Vagina (tissue), 2 donors: Measurements from ENCODE around the gene PPP2R3A.

Source experiments
- POLR2AphosphoS5 ChIP-seq, 2 donors: sonication (generic); formaldehyde crosslinking; IDR thresholded peaks; one replicate each; pipeline ENCODE4 v1.9.0; 2017; ENCODE audit warnings: antibody characterized with exemption in 2 of 2, mild to moderate bottlenecking in 2 of 2, low read depth in 1 of 2; ENCODE audit not compliant: insufficient read depth in 1 of 2
- TF ChIP-seq, protein P1 (sequence below), 3 experiments: fragments of 450-650 bp in 2 of 3; fragments of 200-600 bp in 1 of 3; sonication (generic) in 1 of 3; IDR thresholded peaks; one replicate each; pipeline ENCODE4 v1.5.1; 2017 to 2019; ENCODE audit warnings: antibody characterized with exemption in 3 of 3, mild to moderate bottlenecking in 2 of 3, moderate library complexity in 2 of 3

DNA sequence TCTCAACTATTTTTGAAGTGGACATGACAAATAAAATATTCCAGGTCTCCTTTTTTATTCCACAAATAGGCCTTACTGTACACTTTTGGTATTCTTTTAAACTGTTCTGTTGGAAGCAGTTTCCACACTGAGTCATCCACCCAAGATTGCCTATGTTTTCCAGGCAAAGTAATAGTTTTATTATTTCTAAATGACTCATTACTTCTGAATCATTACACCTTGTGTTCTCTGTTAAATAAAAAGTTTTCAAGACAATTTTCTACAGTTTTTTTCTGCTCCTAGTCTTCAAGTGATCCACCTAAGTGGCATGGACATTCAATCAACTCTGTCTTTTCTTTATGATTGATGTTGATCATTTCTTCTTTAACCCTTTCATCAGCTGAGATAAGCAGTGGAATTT lies 26.5 kb downstream of the PPP2R3A start:
- TF ChIP-seq, protein P1, sequence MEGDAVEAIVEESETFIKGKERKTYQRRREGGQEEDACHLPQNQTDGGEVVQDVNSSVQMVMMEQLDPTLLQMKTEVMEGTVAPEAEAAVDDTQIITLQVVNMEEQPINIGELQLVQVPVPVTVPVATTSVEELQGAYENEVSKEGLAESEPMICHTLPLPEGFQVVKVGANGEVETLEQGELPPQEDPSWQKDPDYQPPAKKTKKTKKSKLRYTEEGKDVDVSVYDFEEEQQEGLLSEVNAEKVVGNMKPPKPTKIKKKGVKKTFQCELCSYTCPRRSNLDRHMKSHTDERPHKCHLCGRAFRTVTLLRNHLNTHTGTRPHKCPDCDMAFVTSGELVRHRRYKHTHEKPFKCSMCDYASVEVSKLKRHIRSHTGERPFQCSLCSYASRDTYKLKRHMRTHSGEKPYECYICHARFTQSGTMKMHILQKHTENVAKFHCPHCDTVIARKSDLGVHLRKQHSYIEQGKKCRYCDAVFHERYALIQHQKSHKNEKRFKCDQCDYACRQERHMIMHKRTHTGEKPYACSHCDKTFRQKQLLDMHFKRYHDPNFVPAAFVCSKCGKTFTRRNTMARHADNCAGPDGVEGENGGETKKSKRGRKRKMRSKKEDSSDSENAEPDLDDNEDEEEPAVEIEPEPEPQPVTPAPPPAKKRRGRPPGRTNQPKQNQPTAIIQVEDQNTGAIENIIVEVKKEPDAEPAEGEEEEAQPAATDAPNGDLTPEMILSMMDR (IDR thresholded peaks at IDR 0.05), result no peak
- no peak for TF ChIP-seq POLR2AphosphoS5 (IDR thresholded peaks at IDR 0.05; ENCODE audit: insufficient read depth in 1 of 2, low read depth in 1 of 2)
